H1 (cell line): ENCODE data around the gene SMAP2. TPM values are rescaled to one million over a fixed set of nuclear protein-coding genes. Genes with fewer than 3 reads are reported as not detected.

Experiments used
- MAFK ChIP-seq: IDR thresholded peaks from 2 replicates; pipeline ENCODE4 v1.6.1; 2012; ENCODE audit warnings: low read depth, mild to moderate bottlenecking, improper control_type of control experiment, low read length
- polyA plus RNA-seq, 7 experiments: library from polyadenylated mRNA; depleted of rRNA in 3 of 7; stranded (reverse) in 5 of 7; unstranded in 2 of 7; fragments of >200 nt in 5 of 7; fragments of 200-250 nt in 2 of 7; gene quantifications; 1 replicate in 5 of 7; 2 replicates in 1 of 7; 4 replicates in 1 of 7; pipeline versions ENCODE4 v1.2.1 to v1.2.3, GENCODE V29; 2011 to 2013; ENCODE audit warnings: missing spikeins in 2 of 7, mixed read lengths in 2 of 7
- total RNA-seq: library from RNA; stranded (reverse); fragmentation: NEBNext Ultra II Directional; extraction: Animal tissue kit (Norgen Biotek cat#: 25700); gene quantifications from 2 replicates; pipeline ENCODE4 v1.2.1, GENCODE V29; 2021

The SMAP2 gene
- total and polyA plus RNA-seq, 2 of the 8 experiments (the other 6 are each of a cell fraction or from before 2014, with no cell fraction given): 4.3 to 5.5 TPM

- TF ChIP-seq MAFK: no peak
Observed at GRCh38 chr1:40382601-40383000, 9.1 kb downstream of the SMAP2 start (continued).
